Cardiac fibroblast (primary cell): ENCODE measurements around the gene RBPJL.
A peak's percentile ranks its signal among the peaks of the same experiment; 100 is the strongest.

Experiments used
- DNase-seq, 2 donors: peaks; one replicate each; pipeline versions ENCODE4 v3.0.0 to v3.0.0-alpha.2; 2010; ENCODE audit warnings: low read depth in 2 of 2
- H3K4me3 ChIP-seq, 2 donors: replicated peaks in 1 of 2; 1 replicate in 1 of 2; 2 replicates in 1 of 2; pipeline ENCODE4 v1.5.1; 2011; ENCODE audit warnings: low read depth in 2 of 2, low read length in 2 of 2, mild to moderate bottlenecking in 2 of 2, moderate library complexity in 1 of 2
- TF ChIP-seq, protein P1 (sequence below): IDR thresholded peaks from one replicate; pipeline ENCODE4 v1.5.1; 2011; ENCODE audit warnings: low read depth, mild to moderate bottlenecking, low read length, inconsistent platforms

The RBPJL gene

DNA sequence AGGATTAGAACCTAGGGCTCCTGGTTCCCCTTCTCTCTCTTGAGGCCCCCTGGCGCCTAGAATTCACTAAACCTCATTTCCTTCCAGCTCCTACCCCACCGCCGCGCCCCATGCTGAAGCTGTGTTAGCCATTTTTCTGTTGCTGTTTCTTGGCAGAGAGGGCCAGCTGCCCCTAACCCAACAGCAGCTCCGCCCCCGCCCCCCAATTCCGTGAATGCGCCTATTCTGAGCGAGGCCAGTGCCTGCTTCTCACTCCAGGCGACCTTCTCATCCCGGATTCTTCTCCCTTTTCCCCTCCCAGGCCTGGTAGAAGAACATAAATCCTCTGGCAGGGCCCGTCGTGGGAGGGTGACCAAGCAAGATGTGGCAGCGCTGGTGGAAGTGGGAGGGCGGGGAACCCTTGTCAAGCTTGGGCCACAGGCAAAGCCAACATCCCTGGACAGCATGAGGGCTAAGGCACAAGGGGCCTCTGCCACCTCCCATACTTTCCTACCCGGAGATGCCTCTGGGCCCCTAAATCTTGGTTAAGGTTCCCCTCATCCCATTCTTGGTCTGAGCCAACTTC, 518 bp downstream of the RBPJL start:
- H3K4me3 ChIP-seq, result no peak overlapping the region
- TF ChIP-seq, protein P1, sequence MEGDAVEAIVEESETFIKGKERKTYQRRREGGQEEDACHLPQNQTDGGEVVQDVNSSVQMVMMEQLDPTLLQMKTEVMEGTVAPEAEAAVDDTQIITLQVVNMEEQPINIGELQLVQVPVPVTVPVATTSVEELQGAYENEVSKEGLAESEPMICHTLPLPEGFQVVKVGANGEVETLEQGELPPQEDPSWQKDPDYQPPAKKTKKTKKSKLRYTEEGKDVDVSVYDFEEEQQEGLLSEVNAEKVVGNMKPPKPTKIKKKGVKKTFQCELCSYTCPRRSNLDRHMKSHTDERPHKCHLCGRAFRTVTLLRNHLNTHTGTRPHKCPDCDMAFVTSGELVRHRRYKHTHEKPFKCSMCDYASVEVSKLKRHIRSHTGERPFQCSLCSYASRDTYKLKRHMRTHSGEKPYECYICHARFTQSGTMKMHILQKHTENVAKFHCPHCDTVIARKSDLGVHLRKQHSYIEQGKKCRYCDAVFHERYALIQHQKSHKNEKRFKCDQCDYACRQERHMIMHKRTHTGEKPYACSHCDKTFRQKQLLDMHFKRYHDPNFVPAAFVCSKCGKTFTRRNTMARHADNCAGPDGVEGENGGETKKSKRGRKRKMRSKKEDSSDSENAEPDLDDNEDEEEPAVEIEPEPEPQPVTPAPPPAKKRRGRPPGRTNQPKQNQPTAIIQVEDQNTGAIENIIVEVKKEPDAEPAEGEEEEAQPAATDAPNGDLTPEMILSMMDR, result no peak
- DNase-seq, result no peak

DNA sequence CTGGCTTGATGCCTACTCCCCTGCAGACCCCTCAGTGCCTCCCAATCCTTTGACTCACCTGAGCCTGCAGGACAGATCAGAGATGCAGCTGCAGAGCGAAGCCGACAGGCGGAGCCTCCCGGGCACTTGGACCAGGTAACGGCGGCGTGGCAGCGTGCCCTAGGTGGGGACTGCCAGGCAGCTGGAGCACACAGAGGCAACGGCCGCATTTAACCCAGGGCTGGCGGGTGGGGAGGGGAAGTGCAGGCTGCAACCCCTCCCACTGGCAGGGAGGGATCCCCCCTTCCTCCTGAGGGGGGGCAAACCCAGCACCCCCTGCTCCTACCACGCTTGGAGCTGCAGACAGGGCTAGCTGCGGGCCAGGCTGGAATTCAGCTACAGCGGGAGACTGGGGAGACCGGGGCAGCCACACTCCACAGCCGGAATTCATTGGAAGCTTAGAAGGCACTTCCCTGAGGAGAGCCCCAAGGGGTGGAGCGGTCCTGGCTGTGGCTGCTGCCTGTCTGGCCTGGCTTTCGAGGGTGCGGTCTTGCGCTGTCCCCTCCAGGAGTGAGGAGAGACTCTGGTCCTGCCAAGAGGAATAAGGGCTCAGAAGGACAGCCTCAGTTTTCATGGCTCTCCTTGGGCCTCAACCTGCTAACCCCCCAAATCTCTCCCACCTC, 1.6 kb downstream of the RBPJL start, which contains the start of gene MATN4:
Gene MATN4 (minus strand): TSS at position 183 of the 662 bp plus-strand sequence. CDS start 2,717 bp downstream, outside the sequence.
- TF ChIP-seq, protein P1, result no peak
- no peak within 1 kb of the TSS for H3K4me3 ChIP-seq
- DNase-seq, result no peak

DNA sequence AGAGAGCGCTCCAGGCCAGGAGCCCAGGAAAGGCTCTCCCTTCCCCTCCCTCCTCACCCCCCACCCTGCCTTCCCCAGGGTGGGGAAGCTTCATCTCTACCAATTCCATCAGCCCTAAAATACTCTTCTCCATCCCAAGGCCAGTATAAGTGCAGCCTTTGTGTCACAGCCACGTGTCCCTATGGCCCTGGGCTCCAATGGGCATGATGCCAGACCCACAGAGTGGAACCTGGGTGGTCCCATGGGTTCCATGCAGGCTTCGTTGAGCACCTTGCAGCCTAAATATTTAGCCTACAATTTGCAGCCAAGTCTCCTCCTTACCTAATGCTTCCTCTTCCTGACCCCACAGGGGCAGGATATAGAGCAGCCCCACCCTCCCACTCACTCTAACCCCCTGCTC, 2.4 kb downstream of the RBPJL start:
- no peak overlapping the region for H3K4me3 ChIP-seq
- DNase-seq, result no peak
- TF ChIP-seq, protein P1, result no peak

DNA sequence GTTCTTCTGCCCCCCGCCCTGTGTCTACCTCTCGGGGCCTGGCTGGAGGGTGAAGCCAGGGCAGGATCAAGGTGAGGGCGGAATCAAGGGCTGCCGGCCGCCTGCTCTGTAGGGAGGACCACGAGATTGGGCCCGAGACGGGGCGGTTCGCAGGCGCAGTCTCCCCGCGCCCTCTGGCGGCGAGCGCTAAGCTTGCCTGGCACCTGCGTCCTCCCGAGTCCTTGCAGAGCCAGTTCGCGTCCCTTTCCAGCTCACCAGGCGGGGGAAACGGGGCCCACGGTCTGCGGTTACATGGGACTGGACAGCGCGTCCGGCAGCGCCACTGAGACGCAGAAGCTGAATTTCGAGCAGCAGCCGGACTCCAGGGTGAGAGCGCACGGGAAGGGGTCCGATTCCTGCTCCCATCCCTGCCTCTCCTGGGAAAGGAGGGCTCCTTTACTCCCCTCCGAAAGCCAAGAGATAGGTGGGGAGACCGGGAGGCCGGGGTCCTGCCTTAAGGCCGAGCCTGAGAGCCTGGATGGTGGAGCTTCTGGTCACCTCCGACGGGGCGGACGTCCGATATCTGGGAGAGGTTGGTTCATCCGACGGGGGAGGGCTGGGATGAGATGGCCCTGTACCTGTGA, 5.1 kb downstream of the RBPJL start:
- TF ChIP-seq, protein P1, result peak; percentile 87
- DNase-seq, result peak; percentile 57 to 63
- H3K4me3 ChIP-seq, result no peak overlapping the region

DNA sequence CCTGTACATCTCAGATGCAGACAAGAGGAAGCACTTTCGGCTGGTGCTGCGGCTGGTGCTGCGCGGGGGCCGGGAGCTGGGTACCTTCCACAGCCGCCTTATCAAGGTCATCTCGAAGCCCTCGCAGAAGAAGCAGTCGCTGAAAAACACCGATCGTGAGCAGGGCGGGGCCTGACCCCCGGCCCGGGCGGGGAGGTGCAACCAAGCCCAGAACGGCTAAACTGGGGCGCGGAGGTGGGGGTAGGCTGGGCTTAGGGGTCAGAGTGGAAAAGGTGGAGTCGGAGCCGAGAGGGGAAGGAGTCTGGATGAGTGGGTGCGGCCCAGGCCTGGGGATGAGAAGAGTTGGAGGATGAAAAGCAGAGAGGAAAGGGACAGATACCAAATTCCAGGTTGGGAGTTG, 5.6 kb downstream of the RBPJL start:
- DNase-seq, result no peak
- TF ChIP-seq, protein P1, result no peak
- no peak overlapping the region for H3K4me3 ChIP-seq

DNA sequence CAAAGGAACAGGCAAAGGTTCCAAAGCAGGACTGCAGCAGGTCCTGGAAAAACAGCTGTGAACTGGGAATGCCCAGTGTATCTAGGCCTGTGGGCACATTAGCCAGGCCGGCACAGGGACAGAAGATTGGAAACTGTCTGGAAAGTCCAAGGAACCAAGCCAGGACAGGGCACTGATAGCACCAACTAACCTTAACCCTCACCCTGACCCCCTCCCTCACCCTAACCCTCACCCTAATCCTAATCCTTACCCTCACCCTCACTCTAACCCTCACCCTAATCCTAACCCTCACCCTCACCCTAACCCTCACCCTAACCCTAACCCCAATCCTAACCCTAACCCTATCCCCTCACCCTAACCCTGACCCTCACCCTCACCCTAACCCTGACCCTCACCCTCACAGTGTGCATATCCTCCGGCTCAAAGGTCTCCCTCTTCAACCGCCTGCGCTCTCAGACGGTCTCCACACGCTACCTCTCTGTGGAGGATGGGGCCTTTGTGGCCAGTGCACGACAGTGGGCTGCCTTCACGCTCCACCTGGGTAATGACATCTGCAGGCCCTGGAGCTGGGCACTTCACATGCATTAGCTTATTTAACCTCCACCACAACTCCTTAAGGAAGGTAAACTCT, 6.5 kb downstream of the RBPJL start:
- no peak for DNase-seq
- TF ChIP-seq, protein P1, result no peak
- H3K4me3 ChIP-seq, result no peak overlapping the region
